Fibroblast of the aortic adventitia (primary cell): ENCODE measurements around the gene PSMB10. TPM values are rescaled to one million over a fixed set of nuclear protein-coding genes. Genes with fewer than 3 reads are reported as not detected.

ENCODE experiments used
- DNase-seq: peaks from one replicate; pipeline ENCODE4 v3.0.0-alpha.2; 2010; ENCODE audit warnings: low read depth
- H3K4me3 ChIP-seq: 2 replicates; pipeline ENCODE4 v1.5.1; 2011; ENCODE audit warnings: low read depth, mild to moderate bottlenecking, control low read depth, low read length, moderate library complexity
- CTCF ChIP-seq: IDR thresholded peaks from 2 replicates; pipeline ENCODE4 v1.5.1; 2011; ENCODE audit warnings: mild to moderate bottlenecking, low read length, control low read depth, inconsistent platforms; ENCODE audit not compliant: insufficient read depth
- total RNA-seq: library from RNA; depleted of rRNA; stranded (reverse); fragments of >200 nt; gene quantifications from 2 replicates; pipeline ENCODE4 v1.2.3, GENCODE V29; 2012; ENCODE audit warnings: low replicate concordance

The PSMB10 gene
- total RNA-seq, 1 donor = 22.7 TPM

GRCh38 chr16:67962135-67962534, 25.5 kb upstream of the PSMB10 start:
- DNase-seq = no peak
- no peak overlapping the region for H3K4me3 ChIP-seq
- TF ChIP-seq CTCF = no peak

GRCh38 chr16:67961551-67961957, 24.9 kb upstream of the PSMB10 start:
- no peak for DNase-seq
- TF ChIP-seq CTCF = no peak
- H3K4me3 ChIP-seq = no peak overlapping the region

- H3K4me3 ChIP-seq = no peak overlapping the region
- no peak for TF ChIP-seq CTCF
- peak; percentile 77 for DNase-seq
Measured at GRCh38 chr16:67959536-67960329, 23.1 kb upstream of the PSMB10 start.

- no peak overlapping the region for H3K4me3 ChIP-seq
- no peak for TF ChIP-seq CTCF
- no peak for DNase-seq
Measured at GRCh38 chr16:67957622-67958021, 21.0 kb upstream of the PSMB10 start.

GRCh38 chr16:67954421-67955196, 18.0 kb upstream of the PSMB10 start:
- TF ChIP-seq CTCF = no peak
- no peak for DNase-seq

GRCh38 chr16:67953641-67954375, 17.2 kb upstream of the PSMB10 start:
- TF ChIP-seq CTCF = no peak
- H3K4me3 ChIP-seq = no peak overlapping the region
- DNase-seq = no peak

More at GRCh38 chr16:67954421-67955196, 18.0 kb upstream of the PSMB10 start:
- no peak overlapping the region for H3K4me3 ChIP-seq
